Thyroid gland (tissue), 4 donors: ENCODE results near the gene TLR2. TPM values are rescaled to one million over a fixed set of nuclear protein-coding genes. Genes with fewer than 3 reads are reported as not detected.

Experiments used
- DNase-seq, 2 donors: peaks; one replicate each; pipeline ENCODE4 v3.0.0-alpha.2; 2019
- H3K27ac ChIP-seq, 3 donors: fragments of 200-600 bp; sonication (generic); 1 replicate in 2 of 3; 2 replicates in 1 of 3; pipeline ENCODE4 v1.5.1; 2016 to 2019; ENCODE audit warnings: mild to moderate bottlenecking in 1 of 3, moderate library complexity in 1 of 3
- H3K27me3 ChIP-seq: fragments of 200-600 bp; sonication (generic); one replicate; pipeline ENCODE4 v1.5.1; 2019
- H3K36me3 ChIP-seq, 2 donors: fragments of 200-600 bp; sonication (generic); one replicate each; pipeline ENCODE4 v1.5.1; 2016 to 2019
- H3K4me1 ChIP-seq, 2 donors: fragments of 200-600 bp; sonication (generic); one replicate each; pipeline ENCODE4 v1.5.1; 2017 to 2019
- H3K4me3 ChIP-seq, 3 donors: fragments of 200-600 bp; sonication (generic); replicated peaks in 1 of 3; 1 replicate in 2 of 3; 2 replicates in 1 of 3; pipeline ENCODE4 v1.5.1; 2016; ENCODE audit warnings: mild to moderate bottlenecking in 1 of 3
- H3K9me3 ChIP-seq: fragments of 200-600 bp; sonication (generic); one replicate; pipeline ENCODE4 v1.5.1; 2017
- POLR2A ChIP-seq, 2 donors: fragments of 450-650 bp; IDR thresholded peaks; one replicate each; pipeline ENCODE4 v1.6.1; 2017; ENCODE audit warnings: antibody characterized with exemption in 2 of 2, mild to moderate bottlenecking in 2 of 2, moderate library complexity in 1 of 2
- WGBS, 2 donors: methylation state at CpG; one replicate each; pipeline ENCODE4 v1.1.5; 2017; 5-methylcytosine and 5-hydroxymethylcytosine counted together
- intact Hi-C: fragments of 100-400 bp; cut with DNase I; formaldehyde crosslinking; loops from one replicate; pipeline ENCODE4 v1.15.1; 2023
- total RNA-seq, 4 donors: library from RNA; depleted of rRNA; stranded (reverse); fragments of >200 nt; gene quantifications; one replicate each; pipeline ENCODE4 v1.2.3, GENCODE V29; 2016
- TF ChIP-seq, protein P1 (sequence below), 6 experiments: fragments of 200-600 bp in 3 of 6; fragments of 450-650 bp in 3 of 6; sonication (generic) in 3 of 6; IDR thresholded peaks; one replicate each; pipeline ENCODE4 v1.5.1; 2016 to 2019; ENCODE audit warnings: antibody characterized with exemption in 6 of 6, mild to moderate bottlenecking in 2 of 6, inconsistent platforms in 1 of 6, moderate library complexity in 1 of 6

TLR2 gene
- total RNA-seq, 4 donors from 2014 or later: 5.5 to 9.9 (median 7.7) TPM

- no peak overlapping the region for H3K4me3 ChIP-seq
- TF ChIP-seq POLR2A (IDR thresholded peaks at IDR 0.05): no peak
- TF ChIP-seq, protein P1, sequence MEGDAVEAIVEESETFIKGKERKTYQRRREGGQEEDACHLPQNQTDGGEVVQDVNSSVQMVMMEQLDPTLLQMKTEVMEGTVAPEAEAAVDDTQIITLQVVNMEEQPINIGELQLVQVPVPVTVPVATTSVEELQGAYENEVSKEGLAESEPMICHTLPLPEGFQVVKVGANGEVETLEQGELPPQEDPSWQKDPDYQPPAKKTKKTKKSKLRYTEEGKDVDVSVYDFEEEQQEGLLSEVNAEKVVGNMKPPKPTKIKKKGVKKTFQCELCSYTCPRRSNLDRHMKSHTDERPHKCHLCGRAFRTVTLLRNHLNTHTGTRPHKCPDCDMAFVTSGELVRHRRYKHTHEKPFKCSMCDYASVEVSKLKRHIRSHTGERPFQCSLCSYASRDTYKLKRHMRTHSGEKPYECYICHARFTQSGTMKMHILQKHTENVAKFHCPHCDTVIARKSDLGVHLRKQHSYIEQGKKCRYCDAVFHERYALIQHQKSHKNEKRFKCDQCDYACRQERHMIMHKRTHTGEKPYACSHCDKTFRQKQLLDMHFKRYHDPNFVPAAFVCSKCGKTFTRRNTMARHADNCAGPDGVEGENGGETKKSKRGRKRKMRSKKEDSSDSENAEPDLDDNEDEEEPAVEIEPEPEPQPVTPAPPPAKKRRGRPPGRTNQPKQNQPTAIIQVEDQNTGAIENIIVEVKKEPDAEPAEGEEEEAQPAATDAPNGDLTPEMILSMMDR (IDR thresholded peaks at IDR 0.05): no peak
- DNase-seq: no peak
- H3K27me3 ChIP-seq: no peaks in the 10 kb centered on the region
- no peaks in the 10 kb centered on the region for H3K36me3 ChIP-seq
- WGBS, 2 donors: 76 to 89% methylated on average over 2 of the region's 2 CpGs
- intact Hi-C loops: no loop called here
- no peaks in the 10 kb centered on the region for H3K4me1 ChIP-seq
- H3K9me3 ChIP-seq: no peaks in the 10 kb centered on the region
- H3K27ac ChIP-seq: no peak overlapping the region
Measured at GRCh38 chr4:153741541-153741940, 57.5 kb downstream of the TLR2 start.

- H3K4me3 ChIP-seq: no peak overlapping the region
- H3K27ac ChIP-seq: no peak overlapping the region
- H3K36me3 ChIP-seq: no peaks in the 10 kb centered on the region
- intact Hi-C loops: loop anchor here (5.0 kb wide), 1 partner anchor 108 kb away; no protein-coding TSS in a partner anchor
- peaks cover 4 to 10% of the 10 kb centered on the region in 2 donors for H3K4me1 ChIP-seq
- DNase-seq: no peak
- H3K27me3 ChIP-seq: no peaks in the 10 kb centered on the region
- no peaks in the 10 kb centered on the region for H3K9me3 ChIP-seq
- TF ChIP-seq, protein P1 (IDR thresholded peaks at IDR 0.05): no peak
- TF ChIP-seq POLR2A (IDR thresholded peaks at IDR 0.05): no peak
Measured at GRCh38 chr4:153745651-153746050, 61.6 kb downstream of the TLR2 start.

DNA sequence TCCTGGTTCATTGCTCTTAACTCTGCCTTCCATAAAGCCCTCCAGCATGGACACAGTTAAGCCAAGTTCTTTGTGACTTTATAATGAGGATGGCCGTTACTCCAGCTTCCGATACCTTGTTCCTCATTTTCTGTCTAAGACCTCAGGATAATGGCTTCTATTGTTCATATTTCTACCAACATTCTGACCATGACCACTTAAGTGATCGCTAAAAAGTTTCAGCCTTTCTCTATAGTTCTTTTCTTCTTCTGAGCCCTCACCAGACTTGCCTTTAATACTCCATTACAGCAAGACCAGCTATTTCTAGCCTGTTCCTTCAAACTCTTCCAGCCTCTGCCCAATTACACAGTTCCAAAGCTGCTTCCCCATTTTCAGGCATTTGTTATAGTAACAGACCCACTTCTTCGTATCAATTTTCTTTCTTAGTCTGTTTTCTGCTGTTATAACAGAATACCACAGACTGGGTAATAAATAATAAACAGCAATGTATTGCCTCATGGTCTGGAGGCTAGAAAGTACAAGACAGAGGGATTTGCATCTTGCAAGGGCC, 63.4 kb downstream of the TLR2 start:
- Histone ChIP-seq H3K4me1 (peaks cover 4 to 10% of the 10 kb centered on the region in 2 donors), H3K9me3 (no peaks in the 10 kb centered on the region)
- 84% methylated on average over 4 of the region's 4 CpGs for WGBS, 2 donors

DNA sequence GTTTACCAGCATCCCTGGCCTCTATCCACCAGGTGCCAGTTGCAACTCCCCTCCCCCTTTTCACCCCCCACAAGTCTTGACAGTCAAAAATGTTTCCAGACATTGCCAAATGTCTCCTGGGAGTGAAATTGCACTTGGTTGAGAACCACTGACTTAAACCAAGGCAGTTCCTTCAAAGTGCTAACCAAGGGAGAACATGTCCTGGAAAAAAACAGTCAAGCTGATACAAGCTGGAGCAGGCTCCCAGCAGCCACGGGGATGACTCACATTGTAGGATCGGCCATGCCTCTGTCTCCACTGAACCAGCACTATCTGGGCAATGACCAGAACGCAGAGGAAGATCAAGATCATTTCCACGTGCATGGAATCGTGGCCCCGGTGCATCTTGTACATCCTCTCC, 64.3 kb downstream of the TLR2 start:
- WGBS, 2 donors: 51 to 52% methylated on average over 6 of the region's 6 CpGs
- intact Hi-C loops: loop anchor here (5.0 kb wide), 1 partner anchor 111 kb away; no protein-coding TSS in a partner anchor
- no peak overlapping the region for H3K27ac ChIP-seq
- H3K27me3 ChIP-seq: no peaks in the 10 kb centered on the region
- H3K36me3 ChIP-seq: no peaks in the 10 kb centered on the region
- TF ChIP-seq POLR2A (IDR thresholded peaks at IDR 0.05): no peak
- TF ChIP-seq, protein P1 (IDR thresholded peaks at IDR 0.05): no peak
- no peak overlapping the region for H3K4me3 ChIP-seq
- no peaks in the 10 kb centered on the region for H3K9me3 ChIP-seq
- peaks cover 4 to 10% of the 10 kb centered on the region in 2 donors for H3K4me1 ChIP-seq
- DNase-seq: peak; percentile 22 to 39

More for the DNA sequence above, 63.4 kb downstream of the TLR2 start:
- no peaks in the 10 kb centered on the region for H3K27me3 ChIP-seq
- no peak for TF ChIP-seq POLR2A (IDR thresholded peaks at IDR 0.05)
- TF ChIP-seq, protein P1 (IDR thresholded peaks at IDR 0.05): no peak
- H3K36me3 ChIP-seq: no peaks in the 10 kb centered on the region
- no peak overlapping the region for H3K27ac ChIP-seq
- intact Hi-C loops: loop anchor here (5.0 kb wide), 1 partner anchor 110 kb away; no protein-coding TSS in a partner anchor
- no peak for DNase-seq
- H3K4me3 ChIP-seq: no peak overlapping the region

- peak; percentile 52 to 69 for DNase-seq
- no peaks in the 10 kb centered on the region for H3K9me3 ChIP-seq
- no peaks in the 10 kb centered on the region for H3K36me3 ChIP-seq
- H3K4me3 ChIP-seq: no peak overlapping the region
- WGBS, 2 donors: 30 to 36% methylated on average over 5 of the region's 5 CpGs
- H3K4me1 ChIP-seq: peaks cover 4 to 10% of the 10 kb centered on the region in 2 donors
- H3K27me3 ChIP-seq: no peaks in the 10 kb centered on the region
- intact Hi-C loops: no loop called here
- TF ChIP-seq, protein P1 (IDR thresholded peaks at IDR 0.05): peak; percentile 39 to 81 (median 70)
- no peak for TF ChIP-seq POLR2A (IDR thresholded peaks at IDR 0.05)
- H3K27ac ChIP-seq: no peak overlapping the region
Measured at GRCh38 chr4:153750197-153750817, 66.2 kb downstream of the TLR2 start.
